DMS53 (cell line): ENCODE results near the gene LRP1.
A peak's percentile ranks its signal among the peaks of the same experiment; 100 is the strongest.

Source experiments
- DNase-seq: peaks from one replicate; lab custom pipeline; 2025; lab: John Stamatoyannopoulos, UW

LRP1 gene

DNA sequence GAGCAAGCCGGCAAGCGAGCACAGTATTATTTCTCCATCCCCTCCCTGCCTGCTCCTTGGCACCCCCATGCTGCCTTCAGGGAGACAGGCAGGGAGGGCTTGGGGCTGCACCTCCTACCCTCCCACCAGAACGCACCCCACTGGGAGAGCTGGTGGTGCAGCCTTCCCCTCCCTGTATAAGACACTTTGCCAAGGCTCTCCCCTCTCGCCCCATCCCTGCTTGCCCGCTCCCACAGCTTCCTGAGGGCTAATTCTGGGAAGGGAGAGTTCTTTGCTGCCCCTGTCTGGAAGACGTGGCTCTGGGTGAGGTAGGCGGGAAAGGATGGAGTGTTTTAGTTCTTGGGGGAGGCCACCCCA is 84.4 kb downstream of the LRP1 start:
- DNase-seq: no peak

DNA sequence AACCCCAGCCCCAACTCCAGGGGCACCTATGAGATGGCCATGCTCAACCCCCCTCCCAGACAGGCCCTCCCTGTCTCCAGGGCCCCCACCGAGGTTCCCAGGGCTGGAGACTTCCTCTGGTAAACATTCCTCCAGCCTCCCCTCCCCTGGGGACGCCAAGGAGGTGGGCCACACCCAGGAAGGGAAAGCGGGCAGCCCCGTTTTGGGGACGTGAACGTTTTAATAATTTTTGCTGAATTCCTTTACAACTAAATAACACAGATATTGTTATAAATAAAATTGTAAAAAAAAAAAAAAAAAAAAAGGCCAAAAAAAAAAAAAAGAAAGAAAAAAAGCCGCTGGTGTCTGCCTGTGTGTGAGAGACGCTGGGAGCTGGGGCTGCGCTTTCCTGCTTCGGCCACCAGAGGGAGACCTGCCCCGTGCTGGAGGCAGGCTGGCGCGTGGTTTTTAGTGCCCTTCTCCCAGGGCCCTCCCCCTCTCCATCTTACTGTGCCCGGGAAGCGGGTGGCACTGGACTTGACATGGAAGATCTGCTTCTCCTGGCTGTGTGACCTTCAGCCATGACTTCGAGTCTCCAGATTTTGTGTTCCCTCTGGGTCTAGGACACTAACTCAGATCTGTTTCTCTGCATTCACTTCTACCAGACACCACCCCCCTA is 84.9 kb downstream of the LRP1 start:
- DNase-seq: peak; percentile 96

DNA sequence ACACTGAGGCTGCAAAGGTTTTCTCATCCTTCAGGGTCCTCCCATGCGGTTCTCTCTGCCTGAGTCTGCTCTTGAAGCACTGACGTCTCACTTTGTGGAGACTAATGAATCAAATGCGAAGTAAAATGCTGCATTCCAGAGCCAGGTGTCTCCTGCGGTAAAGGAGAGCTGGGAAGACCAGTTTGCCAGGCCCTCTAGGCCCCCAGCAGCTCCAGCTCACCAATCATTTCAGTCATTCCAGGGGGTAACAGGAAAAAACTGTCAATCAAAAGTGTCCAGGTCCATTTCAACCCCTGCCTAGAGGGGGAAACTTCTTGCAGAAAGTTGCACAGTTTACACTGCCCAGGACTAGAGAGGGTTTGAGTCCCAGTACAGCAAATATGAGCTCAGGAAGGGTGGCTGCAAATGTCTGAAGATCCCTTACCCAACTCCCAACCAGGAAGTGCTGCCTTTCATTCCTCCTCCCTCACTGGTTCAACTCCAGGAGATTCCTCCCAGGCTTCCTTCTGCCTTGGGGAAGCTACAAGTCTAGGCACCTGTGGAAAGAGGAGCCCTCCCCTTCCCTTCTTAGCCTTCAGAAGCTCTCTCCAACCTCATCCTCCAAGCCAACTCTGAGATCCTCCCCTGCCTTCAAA is 85.6 kb downstream of the LRP1 start:
- DNase-seq: peak; percentile 48

GRCh38 chr12:57214398-57214781 is 86.1 kb downstream of the LRP1 start:
- DNase-seq: peak; percentile 91

GRCh38 chr12:57215065-57215464 is 86.8 kb downstream of the LRP1 start:
- DNase-seq: no peak

GRCh38 chr12:57215668-57216013 is 87.4 kb downstream of the LRP1 start:
- peak; percentile 85 for DNase-seq

DNA sequence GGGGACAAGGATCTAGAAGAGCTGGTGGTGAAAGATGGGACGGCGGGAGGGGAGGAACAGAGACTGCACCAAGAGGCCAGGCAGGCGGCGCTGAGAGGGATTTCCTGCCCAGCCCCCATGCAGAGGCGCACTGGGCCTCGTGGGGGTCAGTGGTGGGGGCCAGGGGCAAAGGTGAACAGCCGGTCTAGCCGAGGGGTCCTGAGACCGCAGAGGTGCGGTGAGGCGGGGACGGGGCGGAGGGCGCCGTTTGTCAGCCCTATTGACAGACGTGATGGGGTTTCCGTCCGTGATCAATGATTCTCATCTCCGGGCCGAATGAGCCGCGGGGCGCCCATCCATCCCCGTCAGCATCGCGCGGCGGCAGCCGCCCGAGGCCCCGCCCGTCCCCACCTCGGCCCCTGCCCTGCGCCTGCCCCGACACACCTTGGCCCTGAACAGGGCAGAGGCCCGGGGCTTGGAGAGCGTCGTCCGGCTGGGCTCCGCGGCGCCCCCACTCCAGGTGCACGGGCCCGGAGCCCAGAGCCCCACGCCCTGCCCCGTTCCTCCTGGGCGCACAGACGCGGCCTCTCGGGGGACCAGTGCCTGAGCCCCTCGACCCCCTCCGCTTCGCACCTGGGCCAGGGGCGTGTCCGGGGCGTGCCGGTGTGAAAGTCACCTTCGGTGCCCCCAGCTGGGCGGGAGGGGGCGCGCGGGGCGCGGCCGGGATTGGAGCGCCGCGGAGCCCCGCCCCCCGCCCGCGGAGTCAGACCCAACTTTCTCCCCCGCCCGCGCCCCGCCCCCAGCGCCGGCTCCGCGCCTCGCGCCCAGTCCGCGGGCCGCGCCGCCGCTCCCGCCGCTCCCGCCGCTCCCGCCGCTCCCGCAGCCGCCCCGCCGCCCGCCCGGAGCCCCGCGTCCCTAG is 88.0 kb downstream of the LRP1 start, which contains the start of gene NXPH4:
TSS of gene NXPH4 (plus strand) at position 781 of the 898 bp plus-strand sequence. CDS start 176 bp downstream, outside the sequence.
- peak; percentile 77 for DNase-seq

DNA sequence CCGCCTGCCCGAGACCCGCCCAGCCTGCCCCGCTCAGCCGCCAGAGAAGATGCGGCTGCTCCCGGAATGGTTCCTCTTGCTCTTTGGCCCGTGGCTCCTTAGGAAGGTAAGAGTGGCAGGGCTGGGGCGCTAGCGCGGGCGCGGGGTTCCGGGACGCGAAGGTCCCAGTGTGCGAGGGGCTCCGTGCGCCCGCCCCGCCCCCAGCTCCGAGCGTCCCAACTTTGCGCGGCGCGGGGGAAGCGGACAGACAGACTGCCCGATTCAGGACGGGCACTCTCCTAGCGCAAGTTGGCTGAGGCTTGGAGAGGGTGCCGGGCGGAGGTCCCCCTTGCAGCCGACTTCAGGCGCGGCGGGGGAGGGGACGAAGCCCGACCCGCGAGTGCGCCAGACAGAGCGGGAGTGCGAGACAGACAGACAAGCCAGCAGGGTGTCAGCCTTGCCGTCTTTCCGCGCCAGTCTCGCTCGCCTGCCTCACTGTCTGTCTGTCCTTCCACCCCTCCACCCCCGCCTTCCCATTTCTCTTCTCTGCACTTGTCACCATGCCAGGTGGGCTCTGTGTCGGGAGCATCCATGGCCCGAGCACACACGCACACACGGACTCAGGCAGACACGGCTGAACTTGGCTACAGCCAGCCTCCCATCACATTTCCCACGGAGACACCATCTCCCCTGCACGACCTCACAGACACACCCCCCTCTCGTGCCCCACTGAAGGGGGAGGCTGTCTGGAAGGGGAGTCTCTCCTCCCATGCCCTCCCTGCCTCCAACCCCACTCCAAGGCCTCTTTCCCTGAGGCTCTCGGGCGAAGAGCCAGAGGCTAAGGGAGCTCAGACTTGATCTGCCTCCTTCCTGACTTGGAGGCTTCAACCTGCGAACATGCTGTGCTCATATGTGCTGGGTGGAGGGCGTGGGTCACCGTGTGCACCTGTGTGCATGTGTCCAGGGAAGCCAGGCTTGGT is 88.9 kb downstream of the LRP1 start:
- DNase-seq: peak; percentile 66

GRCh38 chr12:57218030-57218853 is 90.0 kb downstream of the LRP1 start:
- peak; percentile 51 for DNase-seq

DNA sequence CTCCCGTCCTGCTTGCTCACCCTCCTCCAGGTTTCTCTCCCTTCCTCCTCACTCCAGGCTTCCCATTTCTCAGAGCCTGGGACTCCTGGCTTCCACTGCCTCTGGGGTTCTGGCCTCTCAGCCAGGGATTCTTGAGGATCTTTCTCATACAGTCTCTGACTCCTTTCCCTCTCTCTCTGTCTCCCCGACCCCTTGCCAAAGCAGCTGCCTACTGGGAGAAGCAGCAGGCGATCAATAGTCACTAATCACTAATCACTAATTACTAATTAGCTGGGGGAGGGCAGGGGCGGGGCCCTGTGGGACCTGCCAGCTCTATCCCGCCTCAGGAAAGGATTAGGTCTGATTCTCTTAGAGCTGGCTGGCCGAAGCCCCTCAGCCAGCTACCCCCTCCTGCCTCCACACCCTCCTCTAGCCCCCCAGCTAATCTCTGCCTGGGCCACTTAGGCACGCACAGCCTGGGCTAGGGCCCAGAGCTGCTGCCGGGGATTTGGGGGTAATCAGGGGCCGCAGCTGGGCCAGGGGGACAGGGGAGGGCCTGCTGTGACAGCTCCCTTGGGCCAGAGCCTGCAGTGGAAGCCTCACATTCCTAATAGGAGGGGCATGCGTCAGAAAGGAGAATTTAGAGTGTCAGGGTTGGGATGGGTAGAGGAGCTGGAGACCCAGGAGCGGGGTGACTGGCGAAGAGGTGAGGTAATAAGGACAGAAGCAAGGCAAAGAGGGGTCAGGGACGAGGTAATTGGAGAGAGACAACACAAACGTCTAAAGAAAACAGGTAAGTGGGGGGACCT is 91.1 kb downstream of the LRP1 start:
- no peak for DNase-seq

DNA sequence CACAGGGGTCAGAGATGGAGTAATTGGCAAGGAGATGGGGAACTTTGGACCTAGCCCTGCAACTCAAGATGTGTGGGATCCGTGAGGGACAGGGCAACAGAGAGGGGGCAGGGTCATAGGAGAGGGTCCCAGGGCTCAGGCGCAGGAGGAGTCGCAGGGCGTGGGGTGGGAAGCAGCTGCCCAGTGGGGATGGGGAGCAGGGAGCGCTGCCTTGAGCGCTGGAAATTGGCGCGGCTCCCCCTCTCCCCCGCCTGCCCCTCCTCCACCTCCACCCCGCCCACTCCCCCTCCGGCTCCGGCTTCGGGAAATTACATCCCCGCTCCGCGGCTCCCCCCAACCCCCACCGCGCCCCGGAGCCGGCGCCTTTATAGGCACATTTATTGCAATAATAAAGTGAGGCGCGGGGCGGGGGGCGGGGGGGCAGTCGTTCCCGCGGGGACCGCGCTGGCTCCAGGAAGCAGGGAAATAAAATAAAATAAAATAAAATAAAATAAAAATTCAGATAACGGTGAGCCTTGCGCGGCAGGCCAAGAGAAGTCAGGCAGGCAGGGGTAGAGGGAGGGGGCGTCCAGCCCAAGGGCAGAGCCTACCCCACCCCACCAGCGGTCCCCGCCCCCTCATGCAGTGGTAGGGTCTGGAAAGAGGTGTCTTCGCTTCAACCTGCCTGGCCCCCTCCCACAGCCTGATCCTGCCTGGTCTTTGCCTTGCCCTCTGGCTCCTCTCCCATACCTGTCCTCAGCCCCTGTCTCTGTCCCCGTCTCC is 91.9 kb downstream of the LRP1 start:
- no peak for DNase-seq

DNA sequence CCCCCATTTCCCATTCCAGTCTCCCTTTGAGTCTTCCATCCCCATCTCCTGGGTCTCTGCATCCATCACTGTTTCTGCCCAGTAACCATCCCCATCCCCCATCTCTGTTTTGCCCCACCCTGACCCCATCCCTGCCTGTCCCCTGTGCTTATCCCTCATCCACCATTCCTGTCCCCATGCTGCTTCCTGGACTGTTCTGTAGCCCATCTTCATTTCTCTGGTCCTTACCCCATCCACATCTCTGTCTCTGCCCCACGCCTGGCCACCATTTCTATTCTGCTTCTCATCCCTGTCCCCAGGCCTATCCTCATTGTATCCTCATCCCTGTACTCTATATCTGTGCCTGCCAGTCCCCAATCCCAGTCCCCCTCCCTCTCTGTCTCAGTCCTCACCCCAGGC is 92.5 kb downstream of the LRP1 start:
- DNase-seq: no peak

DNA sequence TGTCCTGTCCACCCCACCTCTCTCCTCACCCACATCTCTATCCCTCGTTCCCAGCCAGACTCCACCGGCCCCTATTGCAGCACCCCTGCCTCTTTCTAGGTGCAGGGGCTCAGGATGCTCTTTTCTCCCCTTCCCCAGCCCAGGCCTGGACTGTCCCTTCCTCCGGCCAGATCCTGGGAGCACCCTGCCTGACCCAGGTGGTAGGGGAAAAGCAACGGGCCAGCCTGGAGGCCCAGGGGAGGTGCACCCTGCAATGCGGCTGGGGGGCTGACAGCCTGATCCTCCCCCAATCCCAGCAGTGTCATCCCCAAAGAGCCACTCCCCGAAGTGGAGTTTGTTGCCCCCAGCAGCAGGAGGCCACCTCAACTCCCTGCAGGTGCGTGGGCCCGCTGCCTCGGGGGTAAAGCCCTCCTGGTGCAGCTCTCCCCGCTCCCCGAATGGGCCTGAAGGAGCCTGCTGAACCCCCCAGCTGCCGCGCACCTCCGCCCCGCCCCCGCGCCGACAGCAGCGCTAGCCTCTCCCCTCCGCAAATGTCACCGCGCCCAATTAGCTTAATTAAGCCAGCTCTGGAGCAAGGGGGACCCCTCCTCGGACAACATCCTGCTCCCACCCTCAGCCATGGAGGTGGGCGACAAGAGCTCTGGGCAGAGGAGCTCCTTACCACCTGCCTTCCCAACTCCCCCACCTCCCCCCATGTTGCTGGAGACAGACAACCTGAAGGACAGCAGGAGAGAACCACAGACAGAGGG is 93.1 kb downstream of the LRP1 start:
- DNase-seq: no peak

DNA sequence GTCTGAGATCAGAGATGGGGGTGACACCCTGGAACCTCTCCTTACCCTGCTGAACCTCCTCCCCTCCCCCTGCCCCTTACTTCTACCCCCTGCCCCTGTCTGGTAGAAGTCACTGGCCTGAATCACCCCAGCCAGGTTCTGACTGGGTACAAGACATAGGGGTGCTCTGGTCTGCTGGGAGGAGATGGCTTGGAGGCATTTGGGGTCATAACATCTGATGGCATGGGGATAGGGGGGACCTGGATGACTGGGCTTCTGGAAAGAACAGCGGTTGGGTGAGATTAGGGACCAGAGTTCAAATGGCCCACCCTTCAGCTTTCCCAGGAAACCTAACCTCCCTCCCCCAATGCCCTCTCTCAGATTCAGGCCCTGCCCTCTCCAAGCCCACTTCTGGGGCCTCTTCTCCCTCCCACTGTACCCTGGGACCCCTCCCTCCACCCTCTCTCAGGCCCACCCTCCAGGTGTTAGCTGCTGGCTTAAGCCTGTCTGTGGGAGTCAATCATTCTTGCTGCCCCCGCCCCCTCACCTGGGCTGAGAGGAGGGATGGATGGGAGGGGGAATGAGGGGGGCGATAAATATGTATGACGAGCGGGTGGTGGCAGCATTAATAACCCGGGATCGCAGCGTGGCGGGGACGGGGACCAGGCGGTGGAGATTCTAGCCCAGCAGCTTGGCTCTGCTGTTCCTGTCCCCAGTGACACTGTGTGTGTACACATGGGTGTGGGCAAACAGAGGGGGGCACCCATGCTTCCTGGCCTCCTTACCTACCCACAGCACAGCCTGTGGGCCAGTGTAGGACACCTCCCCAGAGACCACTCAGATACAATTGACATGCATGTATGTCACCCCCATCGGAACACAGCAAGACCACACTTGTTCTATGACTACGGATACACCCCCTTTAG is 94.3 kb downstream of the LRP1 start:
- no peak for DNase-seq

GRCh38 chr12:57223191-57224165 is 95.2 kb downstream of the LRP1 start:
- no peak for DNase-seq

DNA sequence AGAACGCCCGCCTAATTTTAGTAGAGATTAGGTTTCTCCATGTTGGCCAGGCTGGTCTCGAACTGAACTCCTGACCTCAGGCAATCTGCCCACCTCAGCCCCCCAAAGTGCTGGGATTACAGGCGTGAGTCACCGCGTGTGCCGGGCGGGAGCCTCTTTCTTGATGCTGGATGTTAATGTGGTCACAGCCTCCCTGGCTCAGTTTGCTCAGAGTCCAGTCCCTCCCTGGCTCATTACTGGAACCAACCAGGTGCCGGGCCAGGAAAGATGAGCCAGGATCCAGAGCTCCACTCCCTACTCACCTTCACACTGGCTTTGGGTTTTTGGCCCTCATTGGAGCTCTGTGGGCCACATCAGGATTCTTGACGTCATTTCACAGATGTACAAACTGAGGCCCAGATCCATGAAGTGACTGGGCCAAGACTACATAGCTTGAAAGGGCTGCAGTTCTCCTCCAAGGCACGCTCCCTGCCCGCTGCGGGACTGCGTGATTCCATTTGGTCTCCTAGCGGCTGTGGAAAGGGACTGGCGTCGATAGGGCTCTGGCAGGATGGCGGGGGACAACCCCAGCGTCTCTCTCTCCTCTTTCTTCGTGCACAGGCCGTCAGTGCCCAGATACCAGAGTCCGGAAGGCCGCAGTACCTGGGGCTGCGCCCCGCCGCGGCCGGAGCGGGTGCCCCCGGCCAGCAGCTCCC is 96.1 kb downstream of the LRP1 start:
- no peak for DNase-seq
